K562 (cell line): ENCODE data around the gene ENDOD1. TPM values are rescaled to one million over a fixed set of nuclear protein-coding genes. Genes with fewer than 3 reads are reported as not detected.

ENCODE experiments used
- BCL6 ChIP-seq: fragments of 250-450 bp; sonication (Bioruptor Pico); IDR thresholded peaks from 2 replicates; pipeline ENCODE4 v1.4.0; 2020
- DACH1 ChIP-seq: fragments of 450-650 bp; IDR thresholded peaks from 2 replicates; pipeline ENCODE4 v1.6.1; 2018; ENCODE audit not compliant: partially characterized antibody
- EP300 ChIP-seq: IDR thresholded peaks from 2 replicates; pipeline ENCODE4 v1.6.1; 2012; ENCODE audit warnings: low read length, improper control_type of control experiment
- FOXP1 ChIP-seq: sonication (generic); formaldehyde crosslinking; IDR thresholded peaks from 2 replicates; pipeline ENCODE4 v1.8.0; 2022; ENCODE audit warnings: mild to moderate bottlenecking, missing genetic modification reagents
- HNRNPH1 ChIP-seq: fragments of 200-400 bp; formaldehyde crosslinking; optimal IDR thresholded peaks from 2 replicates; pipeline ENCODE3; 2017; ENCODE audit warnings: low read depth, mild to moderate bottlenecking, low read length, moderate library complexity
- KLF10 ChIP-seq: fragments of 250-450 bp; sonication (Bioruptor Pico); IDR thresholded peaks from 2 replicates; pipeline ENCODE4 v1.6.1; 2021; ENCODE audit warnings: matching md5 sums
- KLF16 ChIP-seq: IDR thresholded peaks from 2 replicates; pipeline ENCODE4 v1.6.1; 2016; ENCODE audit warnings: antibody characterized with exemption
- MTA1 ChIP-seq: fragments of 450-650 bp; IDR thresholded peaks from 2 replicates; pipeline ENCODE4 v1.6.1; 2017; ENCODE audit warnings: borderline replicate concordance
- RBM15 ChIP-seq: fragments of 200-400 bp; formaldehyde crosslinking; IDR thresholded peaks from 2 replicates; pipeline ENCODE4 v1.6.1; 2018; ENCODE audit warnings: mild to moderate bottlenecking, low read length, moderate library complexity; ENCODE audit not compliant: insufficient read depth
- RFX7 ChIP-seq: fragments of 250-450 bp; sonication (Bioruptor Pico); IDR thresholded peaks from 2 replicates; pipeline ENCODE4 v1.5.1; 2021; ENCODE audit warnings: mild to moderate bottlenecking
- TCF7L2 ChIP-seq: fragments of 150-350 bp; IDR thresholded peaks from 2 replicates; pipeline ENCODE4 v1.6.1; 2016; ENCODE audit warnings: low read depth, mild to moderate bottlenecking, low read length, moderate library complexity
- ZBTB7A ChIP-seq: IDR thresholded peaks from 2 replicates; pipeline ENCODE4 v1.6.1; 2011; ENCODE audit warnings: low read depth, mild to moderate bottlenecking, low read length, moderate library complexity, borderline replicate concordance; ENCODE audit not compliant: control insufficient read depth
- ZKSCAN3 ChIP-seq: fragments of 250-450 bp; sonication (Bioruptor Pico); IDR thresholded peaks from 2 replicates; pipeline ENCODE4 v1.4.0; 2020
- ZNF165 ChIP-seq: fragments of 250-450 bp; sonication (Bioruptor Pico); IDR thresholded peaks from 2 replicates; pipeline ENCODE4 v1.4.0; 2020; ENCODE audit warnings: borderline replicate concordance
- ZNF696 ChIP-seq: fragments of 250-450 bp; sonication (Bioruptor Pico); conservative IDR thresholded peaks from 2 replicates; pipeline ENCODE4 v1.4.0; 2020; ENCODE audit warnings: mild to moderate bottlenecking, moderate library complexity
- polyA plus RNA-seq, 8 experiments: library from polyadenylated mRNA; depleted of rRNA in 4 of 8; stranded (reverse) in 5 of 8; unstranded in 3 of 8; fragments of >200 nt; fragmentation: Nextera tagmentation in 2 of 8; fragmentation: Illumina TruSeq in 1 of 8; extraction: Ambion mirVana in 2 of 8; extraction: Trizol in 1 of 8; gene quantifications; 2 replicates each; pipeline versions ENCODE4 v1.2.1 to v1.2.3, GENCODE V29; 2011 to 2014; ENCODE audit warnings: inconsistent platforms in 1 of 8, missing spikeins in 1 of 8
- total RNA-seq, 7 experiments: library from RNA; depleted of rRNA in 6 of 7; stranded (reverse); fragments of >200 nt in 6 of 7; fragmentation: Illumina TruSeq in 2 of 7; extraction: Trizol in 2 of 7; gene quantifications; 2 replicates each; pipeline versions ENCODE4 v1.2.1 to v1.2.3, GENCODE V29; 2011 to 2021; ENCODE audit warnings: low replicate concordance in 1 of 7
- TF ChIP-seq, protein P1 (sequence below): fragments of 150-350 bp; conservative IDR thresholded peaks from 2 replicates; pipeline ENCODE4 v1.6.1; 2014; ENCODE audit warnings: low read length
- TF ChIP-seq, protein P2 (sequence below): IDR thresholded peaks from 3 replicates; pipeline ENCODE4 v1.6.1; 2011; ENCODE audit warnings: borderline replicate concordance, mild to moderate bottlenecking, moderate library complexity; ENCODE audit not compliant: insufficient read length; ENCODE audit errors: extremely low read depth
- TF ChIP-seq, protein P3 (sequence below), 2 experiments: IDR thresholded peaks; 2 replicates each; pipeline ENCODE4 v1.6.1; 2012; ENCODE audit warnings: improper control_type of control experiment in 2 of 2, low read depth in 2 of 2, low read length in 2 of 2, borderline replicate concordance in 1 of 2
- TF ChIP-seq, protein P4 (sequence below): fragments of 250-450 bp; sonication (Bioruptor Pico); IDR thresholded peaks from 2 replicates; pipeline ENCODE4 v1.5.0; 2021
- TF ChIP-seq, protein P5 (sequence below): fragments of 450-650 bp; formaldehyde crosslinking; IDR thresholded peaks from 2 replicates; pipeline ENCODE4 v1.4.0; 2020; ENCODE audit warnings: mild to moderate bottlenecking, mixed read lengths

Gene ENDOD1
- total and polyA plus RNA-seq, 9 of the 15 experiments (the other 6 are each of a cell fraction or from before 2014, with no cell fraction given) = 4.2 to 11.8 (median 9.3) TPM

DNA sequence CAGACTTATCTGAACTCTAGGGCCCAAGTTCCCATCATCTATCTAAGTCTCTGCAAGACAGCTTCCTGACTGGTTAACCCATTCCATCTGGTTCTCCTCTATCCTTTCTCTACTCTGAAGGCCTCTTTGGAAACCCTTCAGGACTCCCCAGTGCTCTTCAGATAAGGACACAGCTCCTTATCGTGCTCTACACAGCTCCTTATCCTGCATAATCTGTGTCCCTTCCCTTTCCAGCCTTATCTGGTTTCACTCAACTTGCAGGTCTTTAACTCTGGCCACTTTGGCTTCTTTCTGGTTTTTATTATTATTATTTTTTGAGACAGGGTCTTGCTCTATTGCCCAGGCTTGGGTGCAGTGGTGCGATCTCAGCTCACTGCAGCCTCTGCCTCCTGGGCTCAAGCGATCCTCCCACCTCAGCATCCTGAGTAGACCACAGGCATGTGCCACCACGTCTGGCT, 10.6 kb downstream of the ENDOD1 start (continued):
- no peak for TF ChIP-seq RBM15
- TF ChIP-seq, protein P1, sequence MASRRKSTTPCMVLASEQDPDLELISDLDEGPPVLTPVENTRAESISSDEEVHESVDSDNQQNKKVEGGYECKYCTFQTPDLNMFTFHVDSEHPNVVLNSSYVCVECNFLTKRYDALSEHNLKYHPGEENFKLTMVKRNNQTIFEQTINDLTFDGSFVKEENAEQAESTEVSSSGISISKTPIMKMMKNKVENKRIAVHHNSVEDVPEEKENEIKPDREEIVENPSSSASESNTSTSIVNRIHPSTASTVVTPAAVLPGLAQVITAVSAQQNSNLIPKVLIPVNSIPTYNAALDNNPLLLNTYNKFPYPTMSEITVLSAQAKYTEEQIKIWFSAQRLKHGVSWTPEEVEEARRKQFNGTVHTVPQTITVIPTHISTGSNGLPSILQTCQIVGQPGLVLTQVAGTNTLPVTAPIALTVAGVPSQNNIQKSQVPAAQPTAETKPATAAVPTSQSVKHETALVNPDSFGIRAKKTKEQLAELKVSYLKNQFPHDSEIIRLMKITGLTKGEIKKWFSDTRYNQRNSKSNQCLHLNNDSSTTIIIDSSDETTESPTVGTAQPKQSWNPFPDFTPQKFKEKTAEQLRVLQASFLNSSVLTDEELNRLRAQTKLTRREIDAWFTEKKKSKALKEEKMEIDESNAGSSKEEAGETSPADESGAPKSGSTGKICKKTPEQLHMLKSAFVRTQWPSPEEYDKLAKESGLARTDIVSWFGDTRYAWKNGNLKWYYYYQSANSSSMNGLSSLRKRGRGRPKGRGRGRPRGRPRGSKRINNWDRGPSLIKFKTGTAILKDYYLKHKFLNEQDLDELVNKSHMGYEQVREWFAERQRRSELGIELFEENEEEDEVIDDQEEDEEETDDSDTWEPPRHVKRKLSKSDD = no peak
- TF ChIP-seq, protein P2, sequence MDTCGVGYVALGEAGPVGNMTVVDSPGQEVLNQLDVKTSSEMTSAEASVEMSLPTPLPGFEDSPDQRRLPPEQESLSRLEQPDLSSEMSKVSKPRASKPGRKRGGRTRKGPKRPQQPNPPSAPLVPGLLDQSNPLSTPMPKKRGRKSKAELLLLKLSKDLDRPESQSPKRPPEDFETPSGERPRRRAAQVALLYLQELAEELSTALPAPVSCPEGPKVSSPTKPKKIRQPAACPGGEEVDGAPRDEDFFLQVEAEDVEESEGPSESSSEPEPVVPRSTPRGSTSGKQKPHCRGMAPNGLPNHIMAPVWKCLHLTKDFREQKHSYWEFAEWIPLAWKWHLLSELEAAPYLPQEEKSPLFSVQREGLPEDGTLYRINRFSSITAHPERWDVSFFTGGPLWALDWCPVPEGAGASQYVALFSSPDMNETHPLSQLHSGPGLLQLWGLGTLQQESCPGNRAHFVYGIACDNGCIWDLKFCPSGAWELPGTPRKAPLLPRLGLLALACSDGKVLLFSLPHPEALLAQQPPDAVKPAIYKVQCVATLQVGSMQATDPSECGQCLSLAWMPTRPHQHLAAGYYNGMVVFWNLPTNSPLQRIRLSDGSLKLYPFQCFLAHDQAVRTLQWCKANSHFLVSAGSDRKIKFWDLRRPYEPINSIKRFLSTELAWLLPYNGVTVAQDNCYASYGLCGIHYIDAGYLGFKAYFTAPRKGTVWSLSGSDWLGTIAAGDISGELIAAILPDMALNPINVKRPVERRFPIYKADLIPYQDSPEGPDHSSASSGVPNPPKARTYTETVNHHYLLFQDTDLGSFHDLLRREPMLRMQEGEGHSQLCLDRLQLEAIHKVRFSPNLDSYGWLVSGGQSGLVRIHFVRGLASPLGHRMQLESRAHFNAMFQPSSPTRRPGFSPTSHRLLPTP = no peak
- TF ChIP-seq KLF16 = peak; percentile 97
- no peak for TF ChIP-seq ZNF696 (CRISPR knock-in tag)
- no peak for TF ChIP-seq ZKSCAN3
- no peak for TF ChIP-seq ZBTB7A
- no peak for TF ChIP-seq HNRNPH1
- TF ChIP-seq, protein P3, sequence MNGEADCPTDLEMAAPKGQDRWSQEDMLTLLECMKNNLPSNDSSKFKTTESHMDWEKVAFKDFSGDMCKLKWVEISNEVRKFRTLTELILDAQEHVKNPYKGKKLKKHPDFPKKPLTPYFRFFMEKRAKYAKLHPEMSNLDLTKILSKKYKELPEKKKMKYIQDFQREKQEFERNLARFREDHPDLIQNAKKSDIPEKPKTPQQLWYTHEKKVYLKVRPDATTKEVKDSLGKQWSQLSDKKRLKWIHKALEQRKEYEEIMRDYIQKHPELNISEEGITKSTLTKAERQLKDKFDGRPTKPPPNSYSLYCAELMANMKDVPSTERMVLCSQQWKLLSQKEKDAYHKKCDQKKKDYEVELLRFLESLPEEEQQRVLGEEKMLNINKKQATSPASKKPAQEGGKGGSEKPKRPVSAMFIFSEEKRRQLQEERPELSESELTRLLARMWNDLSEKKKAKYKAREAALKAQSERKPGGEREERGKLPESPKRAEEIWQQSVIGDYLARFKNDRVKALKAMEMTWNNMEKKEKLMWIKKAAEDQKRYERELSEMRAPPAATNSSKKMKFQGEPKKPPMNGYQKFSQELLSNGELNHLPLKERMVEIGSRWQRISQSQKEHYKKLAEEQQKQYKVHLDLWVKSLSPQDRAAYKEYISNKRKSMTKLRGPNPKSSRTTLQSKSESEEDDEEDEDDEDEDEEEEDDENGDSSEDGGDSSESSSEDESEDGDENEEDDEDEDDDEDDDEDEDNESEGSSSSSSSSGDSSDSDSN (IDR thresholded peaks at IDR 0.05; ENCODE audit: borderline replicate concordance in 1 of 2, low read depth in 2 of 2, low read length in 2 of 2) = no peak
- no peak for TF ChIP-seq KLF10 (CRISPR knock-in tag)
- no peak for TF ChIP-seq FOXP1 (CRISPR knock-in tag)
- TF ChIP-seq ZNF165 (CRISPR knock-in tag) = no peak
- TF ChIP-seq DACH1 = no peak
- TF ChIP-seq MTA1 = peak; percentile 94
- no peak for TF ChIP-seq TCF7L2
- TF ChIP-seq, protein P4, sequence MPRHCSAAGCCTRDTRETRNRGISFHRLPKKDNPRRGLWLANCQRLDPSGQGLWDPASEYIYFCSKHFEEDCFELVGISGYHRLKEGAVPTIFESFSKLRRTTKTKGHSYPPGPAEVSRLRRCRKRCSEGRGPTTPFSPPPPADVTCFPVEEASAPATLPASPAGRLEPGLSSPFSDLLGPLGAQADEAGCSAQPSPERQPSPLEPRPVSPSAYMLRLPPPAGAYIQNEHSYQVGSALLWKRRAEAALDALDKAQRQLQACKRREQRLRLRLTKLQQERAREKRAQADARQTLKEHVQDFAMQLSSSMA (CRISPR knock-in tag) = no peak
- TF ChIP-seq BCL6 = no peak
- TF ChIP-seq, protein P5, sequence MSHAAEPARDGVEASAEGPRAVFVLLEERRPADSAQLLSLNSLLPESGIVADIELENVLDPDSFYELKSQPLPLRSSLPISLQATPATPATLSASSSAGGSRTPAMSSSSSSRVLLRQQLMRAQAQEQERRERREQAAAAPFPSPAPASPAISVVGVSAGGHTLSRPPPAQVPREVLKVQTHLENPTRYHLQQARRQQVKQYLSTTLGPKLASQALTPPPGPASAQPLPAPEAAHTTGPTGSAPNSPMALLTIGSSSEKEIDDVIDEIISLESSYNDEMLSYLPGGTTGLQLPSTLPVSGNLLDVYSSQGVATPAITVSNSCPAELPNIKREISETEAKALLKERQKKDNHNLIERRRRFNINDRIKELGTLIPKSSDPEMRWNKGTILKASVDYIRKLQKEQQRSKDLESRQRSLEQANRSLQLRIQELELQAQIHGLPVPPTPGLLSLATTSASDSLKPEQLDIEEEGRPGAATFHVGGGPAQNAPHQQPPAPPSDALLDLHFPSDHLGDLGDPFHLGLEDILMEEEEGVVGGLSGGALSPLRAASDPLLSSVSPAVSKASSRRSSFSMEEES (CRISPR knock-in tag) = no peak
- peak; percentile 97 for TF ChIP-seq EP300
- TF ChIP-seq RFX7 (CRISPR knock-in tag) = no peak
